ENCODE measurements around the gene SUGT1. TPM values are rescaled to one million over a fixed set of nuclear protein-coding genes. Genes with fewer than 3 reads are reported as not detected.

The SUGT1 gene
- total and polyA plus RNA-seq, 2 donors (not counting 3 experiments of a cell fraction or from before 2014, with no cell fraction given), result 21.7 to 78.8 TPM

- dilution Hi-C loops (cut with MboI; ENCODE audit: extremely low pct_ligation_motif_present, low sequenced_read_pairs), result no loop called here
- Histone ChIP-seq H3K4me1 (ENCODE audit: control insufficient read depth, extremely low read depth, insufficient read depth, low read length) (peaks cover under 1% of the 10 kb centered on the region), H3K4me2 (ENCODE audit: insufficient read depth, low read length) (no peak overlapping the region), H3K36me3 (ENCODE audit: control insufficient read depth in 2 of 2, extremely low read depth in 1 of 2, insufficient read depth in 2 of 2, low read length in 2 of 2) (no peaks in the 10 kb centered on the region), H3K9me3 (replicated peaks; ENCODE audit: control insufficient read depth, insufficient read depth, low read length) (no peaks in the 10 kb centered on the region), H3K27ac (ENCODE audit: insufficient read depth, low read depth, low read length) (no peak overlapping the region), H3K79me2 (ENCODE audit: control insufficient read depth, insufficient read depth, low read length) (no peaks in the 10 kb centered on the region), H3K9ac (replicated peaks; ENCODE audit: extremely low read depth, insufficient read depth, low read length) (no peak overlapping the region), H2AFZ (ENCODE audit: low read depth, low read length) (no peak overlapping the region), H3K27me3 (ENCODE audit: control insufficient read depth in 2 of 2, insufficient read depth in 2 of 2, low read length in 2 of 2) (peaks cover 28 to 45% of the 10 kb centered on the region in 2 experiments), H3K9me1 (replicated peaks; ENCODE audit: control insufficient read depth, extremely low read depth, insufficient read depth, low read length) (no peaks in the 10 kb centered on the region), H3K4me3 (replicated peaks in 1 of 3; ENCODE audit: insufficient read depth in 1 of 3, low read depth in 1 of 3, low read length in 3 of 3) (no peak overlapping the region), H4K20me1 (replicated peaks; ENCODE audit: control insufficient read depth, extremely low read depth, insufficient read depth, low read length) (no peaks in the 10 kb centered on the region)
- TF ChIP-seq POLR2A (IDR thresholded peaks at IDR 0.05; ENCODE audit: low read depth, low read length) (no peak), FOS (IDR thresholded peaks at IDR 0.05; ENCODE audit: borderline replicate concordance, insufficient read depth, low read length) (no peak), MYC (IDR thresholded peaks at IDR 0.05; ENCODE audit: low read depth, low read length) (no peak), JUN (IDR thresholded peaks at IDR 0.05; ENCODE audit: borderline replicate concordance, insufficient read depth, insufficient read length, low read depth) (no peak), POLR2AphosphoS5 (IDR thresholded peaks at IDR 0.05; ENCODE audit: insufficient read depth, low read depth, low read length) (no peak), GATA2 (IDR thresholded peaks at IDR 0.05; ENCODE audit: insufficient read depth, insufficient read length, low read depth, low read length) (no peak), MAX (IDR thresholded peaks at IDR 0.05; ENCODE audit: insufficient read depth, insufficient read length) (no peak), CTCF (IDR thresholded peaks at IDR 0.05; ENCODE audit: extremely low read depth in 1 of 2, insufficient read depth in 1 of 2, low read depth in 1 of 2, low read length in 2 of 2) (no peak), EZH2 (IDR thresholded peaks at IDR 0.05; ENCODE audit: borderline replicate concordance, low read depth, low read length, severe bottlenecking) (no peak)
- ChIA-PET POLR2A (no interaction called here), CTCF (interaction anchor here (1.2 kb wide), 1 partner anchor 224 kb away, joined by 6 read pairs; no protein-coding TSS in a partner anchor)
- intact Hi-C loops (cut with micrococcal nuclease), result no loop called here
- BruUV-seq (replicated peaks), result no TSS peak
- no peak for FAIRE-seq
- no peak for DNase-seq (ENCODE audit: low read depth, low spot score)
These were observed 91.4 kb downstream of the SUGT1 start for GRCh38 chr13:52743988-52744387.

Data from endothelial cell of umbilical vein (primary cell).